Thyroid gland (tissue), 4 donors: ENCODE data around the gene CNTROB.
A peak's percentile ranks its signal among the peaks of the same experiment; 100 is the strongest.

Experiments used
- POLR2A ChIP-seq, 2 donors: fragments of 450-650 bp; IDR thresholded peaks; one replicate each; pipeline ENCODE4 v1.6.1; 2017; ENCODE audit warnings: antibody characterized with exemption in 2 of 2, mild to moderate bottlenecking in 2 of 2, moderate library complexity in 1 of 2
- TF ChIP-seq, protein P1 (sequence below), 6 experiments: fragments of 200-600 bp in 3 of 6; fragments of 450-650 bp in 3 of 6; sonication (generic) in 3 of 6; IDR thresholded peaks; one replicate each; pipeline ENCODE4 v1.5.1; 2016 to 2019; ENCODE audit warnings: antibody characterized with exemption in 6 of 6, mild to moderate bottlenecking in 2 of 6, inconsistent platforms in 1 of 6, moderate library complexity in 1 of 6

DNA sequence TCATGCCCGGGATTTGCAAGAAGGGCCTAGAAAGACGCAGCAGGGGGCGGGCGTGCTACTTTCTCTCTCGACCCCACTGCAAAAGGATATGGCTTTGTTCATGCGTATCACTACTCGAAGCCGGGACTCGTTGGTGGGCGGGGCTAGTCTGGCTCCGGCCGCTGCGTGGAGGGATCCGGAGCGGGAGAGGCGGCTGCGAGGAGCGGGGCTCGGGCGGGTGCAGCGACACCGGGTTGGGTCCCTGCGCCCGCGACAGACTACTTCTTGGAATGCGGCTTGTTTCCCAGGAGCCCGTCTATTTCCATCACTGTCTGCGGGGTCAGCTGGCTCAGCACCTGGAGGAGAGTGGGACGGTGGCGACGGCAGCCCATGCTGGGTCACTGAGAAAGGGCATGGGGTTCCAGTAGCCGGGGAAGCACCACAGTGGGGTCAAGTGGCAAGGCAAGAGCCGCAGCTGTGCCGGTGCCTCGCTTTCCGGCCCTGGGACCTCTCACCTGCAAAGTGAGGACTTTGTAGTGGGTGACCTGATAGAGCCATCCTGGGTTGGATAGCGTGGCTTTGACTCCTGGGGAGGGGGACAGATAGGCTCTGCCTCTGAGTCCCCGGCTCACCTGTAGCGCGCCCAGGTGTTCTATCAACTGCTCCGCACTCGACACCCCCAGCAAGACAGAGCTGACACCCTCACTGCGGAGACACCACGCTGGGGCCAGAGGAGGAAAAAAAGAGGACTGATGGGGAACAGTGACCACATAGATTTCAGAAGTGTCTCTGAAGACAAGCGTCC is 9.0 kb upstream of the CNTROB start:
- peak in 1 of 2 donors; percentile 66 for TF ChIP-seq POLR2A (IDR thresholded peaks at IDR 0.05)
- TF ChIP-seq, protein P1, sequence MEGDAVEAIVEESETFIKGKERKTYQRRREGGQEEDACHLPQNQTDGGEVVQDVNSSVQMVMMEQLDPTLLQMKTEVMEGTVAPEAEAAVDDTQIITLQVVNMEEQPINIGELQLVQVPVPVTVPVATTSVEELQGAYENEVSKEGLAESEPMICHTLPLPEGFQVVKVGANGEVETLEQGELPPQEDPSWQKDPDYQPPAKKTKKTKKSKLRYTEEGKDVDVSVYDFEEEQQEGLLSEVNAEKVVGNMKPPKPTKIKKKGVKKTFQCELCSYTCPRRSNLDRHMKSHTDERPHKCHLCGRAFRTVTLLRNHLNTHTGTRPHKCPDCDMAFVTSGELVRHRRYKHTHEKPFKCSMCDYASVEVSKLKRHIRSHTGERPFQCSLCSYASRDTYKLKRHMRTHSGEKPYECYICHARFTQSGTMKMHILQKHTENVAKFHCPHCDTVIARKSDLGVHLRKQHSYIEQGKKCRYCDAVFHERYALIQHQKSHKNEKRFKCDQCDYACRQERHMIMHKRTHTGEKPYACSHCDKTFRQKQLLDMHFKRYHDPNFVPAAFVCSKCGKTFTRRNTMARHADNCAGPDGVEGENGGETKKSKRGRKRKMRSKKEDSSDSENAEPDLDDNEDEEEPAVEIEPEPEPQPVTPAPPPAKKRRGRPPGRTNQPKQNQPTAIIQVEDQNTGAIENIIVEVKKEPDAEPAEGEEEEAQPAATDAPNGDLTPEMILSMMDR (IDR thresholded peaks at IDR 0.05): no peak
